ENCODE measurements around the gene GUCA1A.
"Not testable (repeated sequence)": the region's sequence is repeated elsewhere in the genome, so short reads cannot be mapped to it uniquely, and the experiment has no call there.

Gene GUCA1A

GRCh38 chr6:42147138-42147562, 26.0 kb upstream of the GUCA1A start:
- no peak for DNase-seq (ENCODE audit: low spot score)

GRCh38 chr6:42148058-42148457, 25.1 kb upstream of the GUCA1A start:
- DNase-seq (ENCODE audit: low spot score), result no peak

GRCh38 chr6:42150254-42150653, 22.9 kb upstream of the GUCA1A start:
- no peak for DNase-seq (ENCODE audit: low spot score)

GRCh38 chr6:42152024-42152423, 21.1 kb upstream of the GUCA1A start:
- no peak for DNase-seq (ENCODE audit: low spot score)

GRCh38 chr6:42152528-42153213, 20.5 kb upstream of the GUCA1A start:
- not testable (repeated sequence) for DNase-seq (ENCODE audit: low spot score)

GRCh38 chr6:42153921-42154320, 19.2 kb upstream of the GUCA1A start:
- no peak for DNase-seq (ENCODE audit: low spot score)

- no peak for DNase-seq (ENCODE audit: low spot score)
Observed at GRCh38 chr6:42154461-42155209, 18.5 kb upstream of the GUCA1A start.

GRCh38 chr6:42155293-42155692, 17.9 kb upstream of the GUCA1A start:
- no peak for DNase-seq (ENCODE audit: low spot score)

- no peak for DNase-seq (ENCODE audit: low spot score)
Observed at GRCh38 chr6:42156638-42157037, 16.5 kb upstream of the GUCA1A start.

GRCh38 chr6:42158011-42158410, 15.2 kb upstream of the GUCA1A start:
- DNase-seq (ENCODE audit: low spot score), result no peak

- no peak for DNase-seq (ENCODE audit: low spot score)
Observed at GRCh38 chr6:42158631-42159030, 14.5 kb upstream of the GUCA1A start.

GRCh38 chr6:42159431-42160024, 13.6 kb upstream of the GUCA1A start:
- no peak for DNase-seq (ENCODE audit: low spot score)

GRCh38 chr6:42162384-42162783, 10.8 kb upstream of the GUCA1A start:
- DNase-seq (ENCODE audit: low spot score), result peak; percentile 60

GRCh38 chr6:42162812-42163211, 10.4 kb upstream of the GUCA1A start:
- DNase-seq (ENCODE audit: low spot score), result no peak

- no peak for DNase-seq (ENCODE audit: low spot score)
Observed at GRCh38 chr6:42163981-42164380, 9.2 kb upstream of the GUCA1A start.

- no peak for DNase-seq (ENCODE audit: low spot score)
Observed at GRCh38 chr6:42165016-42165415, 8.1 kb upstream of the GUCA1A start.

GRCh38 chr6:42166444-42167141, 6.6 kb upstream of the GUCA1A start:
- DNase-seq (ENCODE audit: low spot score), result peak; percentile 92

GRCh38 chr6:42168650-42169049, 4.5 kb upstream of the GUCA1A start:
- DNase-seq (ENCODE audit: low spot score), result no peak

- DNase-seq (ENCODE audit: low spot score), result not testable (repeated sequence)
Observed at GRCh38 chr6:42169780-42170179, 3.4 kb upstream of the GUCA1A start.

GRCh38 chr6:42171813-42172581, 1.2 kb upstream of the GUCA1A start:
- no peak for DNase-seq (ENCODE audit: low spot score)

- no peak for DNase-seq (ENCODE audit: low spot score)
Observed at GRCh38 chr6:42175860-42176259, 2.7 kb downstream of the GUCA1A start.

- no peak for DNase-seq (ENCODE audit: low spot score)
Observed at GRCh38 chr6:42176981-42177380, 3.8 kb downstream of the GUCA1A start.
